NB4 (cell line): ENCODE results near the gene RUSC1.
"Not testable (repeated sequence)": the region's sequence is repeated elsewhere in the genome, so short reads cannot be mapped to it uniquely, and the experiment has no call there.

Experiments used
- DNase-seq: peaks from one replicate; pipeline ENCODE4 v3.0.0; 2010; ENCODE audit warnings: low read depth
- H3K4me3 ChIP-seq: one replicate; pipeline ENCODE4 v1.5.1; 2011; ENCODE audit warnings: mild to moderate bottlenecking, low read depth, low read length, moderate library complexity
- CTCF ChIP-seq: IDR thresholded peaks from one replicate; pipeline ENCODE4 v1.5.1; 2012; ENCODE audit warnings: low read depth, low read length
- MAX ChIP-seq: IDR thresholded peaks from 2 replicates; pipeline ENCODE4 v1.6.1; 2011; ENCODE audit warnings: low read depth, low read length
- MYC ChIP-seq: IDR thresholded peaks from 2 replicates; pipeline ENCODE4 v1.6.1; 2011; ENCODE audit warnings: low read depth, low read length
- POLR2A ChIP-seq: IDR thresholded peaks from 2 replicates; pipeline ENCODE4 v1.6.1; 2011; ENCODE audit warnings: mild to moderate bottlenecking; ENCODE audit not compliant: insufficient read length; ENCODE audit errors: extremely low read depth

RUSC1 gene

GRCh38 chr1:155324717-155325602, 4.3 kb downstream of the RUSC1 start:
- DNase-seq, result peak; percentile 54
- TF ChIP-seq CTCF, result peak; percentile 17
- no peak for TF ChIP-seq MAX
- TF ChIP-seq MYC, result no peak
- no peak for TF ChIP-seq POLR2A

GRCh38 chr1:155325603-155325893, 4.9 kb downstream of the RUSC1 start:
- TF ChIP-seq POLR2A (no peak), CTCF (no peak), MAX (no peak)
- no peak overlapping the region for H3K4me3 ChIP-seq
- no peak for DNase-seq

More at GRCh38 chr1:155324717-155325602, 4.3 kb downstream of the RUSC1 start:
- peak overlapping the region; percentile 78 for H3K4me3 ChIP-seq

- peak; percentile 21 for DNase-seq
- TF ChIP-seq CTCF (no peak), MYC (no peak), MAX (no peak), POLR2A (no peak)
- H3K4me3 ChIP-seq, result no peak overlapping the region
These were observed 5.4 kb downstream of the RUSC1 start for GRCh38 chr1:155326020-155326526.

- TF ChIP-seq POLR2A, result no peak
- no peak for TF ChIP-seq MAX
- TF ChIP-seq MYC, result no peak
- TF ChIP-seq CTCF, result no peak
These were observed 5.9 kb downstream of the RUSC1 start for GRCh38 chr1:155326631-155327037.

GRCh38 chr1:155327981-155328380, 7.3 kb downstream of the RUSC1 start:
- no peak for DNase-seq
- H3K4me3 ChIP-seq, result no peak overlapping the region
- TF ChIP-seq MYC (no peak), CTCF (no peak), POLR2A (no peak), MAX (no peak)

More at GRCh38 chr1:155326631-155327037, 5.9 kb downstream of the RUSC1 start:
- no peak overlapping the region for H3K4me3 ChIP-seq
- DNase-seq, result no peak

GRCh38 chr1:155328856-155329255, 8.2 kb downstream of the RUSC1 start:
- not testable (repeated sequence) for DNase-seq, H3K4me3 ChIP-seq
